ENCODE measurements around the gene GUCA2B. TPM values are rescaled to one million over a fixed set of nuclear protein-coding genes. Genes with fewer than 3 reads are reported as not detected.

The GUCA2B gene
- total RNA-seq, 1 donor from 2014 or later: not detected

GRCh38 chr1:42183210-42183956 lies 30.2 kb downstream of the GUCA2B start:
- no peak for FAIRE-seq

GRCh38 chr1:42183957-42184268 lies 30.7 kb downstream of the GUCA2B start:
- FAIRE-seq (no peak), DNase-seq (ENCODE audit: low spot score in 2 of 2) (no peak)

More at GRCh38 chr1:42183210-42183956, 30.2 kb downstream of the GUCA2B start:
- DNase-seq (ENCODE audit: low spot score in 2 of 2): no peak

- no peak for DNase-seq (ENCODE audit: low spot score in 2 of 2)
- no peak for FAIRE-seq
Measured at GRCh38 chr1:42184616-42185015, 31.4 kb downstream of the GUCA2B start.

GRCh38 chr1:42186152-42186551 lies 32.9 kb downstream of the GUCA2B start:
- no peak for FAIRE-seq
- no peak for DNase-seq (ENCODE audit: low spot score in 2 of 2)

GRCh38 chr1:42189931-42190853 lies 37.0 kb downstream of the GUCA2B start:
- DNase-seq (ENCODE audit: low spot score in 2 of 2) (no peak), FAIRE-seq (no peak)

GRCh38 chr1:42191319-42191718 lies 38.1 kb downstream of the GUCA2B start:
- no peak for DNase-seq (ENCODE audit: low spot score in 2 of 2)
- FAIRE-seq: no peak

GRCh38 chr1:42192106-42192505 lies 38.9 kb downstream of the GUCA2B start:
- FAIRE-seq (no peak), DNase-seq (ENCODE audit: low spot score in 2 of 2) (no peak)

GRCh38 chr1:42195841-42196240 lies 42.6 kb downstream of the GUCA2B start:
- DNase-seq (ENCODE audit: low spot score in 2 of 2) (no peak), FAIRE-seq (no peak)

- FAIRE-seq: no peak
- no peak for DNase-seq (ENCODE audit: low spot score in 2 of 2)
Measured at GRCh38 chr1:42198251-42198650, 45.0 kb downstream of the GUCA2B start.

GRCh38 chr1:42201986-42202385 lies 48.8 kb downstream of the GUCA2B start:
- no peak for DNase-seq (ENCODE audit: low spot score in 2 of 2)
- FAIRE-seq: no peak

Other genes starting within 250 kb of the GUCA2B start
- 12.6 TPM for gene HIVEP3, start 234.5 kb upstream of the GUCA2B start, total RNA-seq
- gene GUCA2A, start 11.3 kb downstream of the GUCA2B start, total RNA-seq: not detected
- 90.5 TPM for gene FOXJ3, start 181.8 kb downstream of the GUCA2B start, total RNA-seq
- 31.4 TPM for gene RIMKLA, start 227.4 kb downstream of the GUCA2B start, total RNA-seq

Measured in frontal cortex (tissue), 4 donors.